ENCODE measurements around the gene CCDC14.
"Not testable (repeated sequence)": the region's sequence is repeated elsewhere in the genome, so short reads cannot be mapped to it uniquely, and the experiment has no call there.

GRCh38 chr3:123964793-123965192, 3.8 kb upstream of the CCDC14 start:
- TF ChIP-seq CTCF (conservative IDR thresholded peaks at IDR 0.05; ENCODE audit: low read depth, low read length); NFE2L2 (IDR thresholded peaks at IDR 0.05; ENCODE audit: low read depth, low read length); POLR2A (IDR thresholded peaks at IDR 0.05; ENCODE audit: low read depth, low read length); RCOR1 (IDR thresholded peaks at IDR 0.05; ENCODE audit: insufficient replicate concordance, low read length); CHD1 (IDR thresholded peaks at IDR 0.05; ENCODE audit: low read depth, low read length); SMC3 (IDR thresholded peaks at IDR 0.05; ENCODE audit: low read depth, low read length); MXI1 (IDR thresholded peaks at IDR 0.05; ENCODE audit: borderline replicate concordance, low read depth, low read length); CEBPB (IDR thresholded peaks at IDR 0.05; ENCODE audit: low read depth, low read length); MAFK (IDR thresholded peaks at IDR 0.05; ENCODE audit: low read depth, low read length); MAZ (IDR thresholded peaks at IDR 0.05; ENCODE audit: borderline replicate concordance, low read depth, low read length): not testable (repeated sequence)
- TF ChIP-seq, protein P1, sequence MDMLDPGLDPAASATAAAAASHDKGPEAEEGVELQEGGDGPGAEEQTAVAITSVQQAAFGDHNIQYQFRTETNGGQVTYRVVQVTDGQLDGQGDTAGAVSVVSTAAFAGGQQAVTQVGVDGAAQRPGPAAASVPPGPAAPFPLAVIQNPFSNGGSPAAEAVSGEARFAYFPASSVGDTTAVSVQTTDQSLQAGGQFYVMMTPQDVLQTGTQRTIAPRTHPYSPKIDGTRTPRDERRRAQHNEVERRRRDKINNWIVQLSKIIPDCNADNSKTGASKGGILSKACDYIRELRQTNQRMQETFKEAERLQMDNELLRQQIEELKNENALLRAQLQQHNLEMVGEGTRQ (IDR thresholded peaks at IDR 0.05; ENCODE audit: low read depth, low read length), result not testable (repeated sequence)
